Body of pancreas (tissue), 4 donors: Measurements from ENCODE around the gene SH2D2A.

Experiments
- CTCF ChIP-seq, 7 experiments: fragments of 450-650 bp in 4 of 7; fragments of 200-600 bp in 3 of 7; sonication (generic) in 3 of 7; IDR thresholded peaks; one replicate each; pipeline ENCODE4 v1.5.1; 2016 to 2019; ENCODE audit warnings: antibody characterized with exemption in 7 of 7
- POLR2A ChIP-seq, 3 donors: fragments of 450-650 bp; IDR thresholded peaks; one replicate each; pipeline ENCODE4 v1.6.1; 2016; ENCODE audit warnings: antibody characterized with exemption in 3 of 3, mild to moderate bottlenecking in 2 of 3

DNA sequence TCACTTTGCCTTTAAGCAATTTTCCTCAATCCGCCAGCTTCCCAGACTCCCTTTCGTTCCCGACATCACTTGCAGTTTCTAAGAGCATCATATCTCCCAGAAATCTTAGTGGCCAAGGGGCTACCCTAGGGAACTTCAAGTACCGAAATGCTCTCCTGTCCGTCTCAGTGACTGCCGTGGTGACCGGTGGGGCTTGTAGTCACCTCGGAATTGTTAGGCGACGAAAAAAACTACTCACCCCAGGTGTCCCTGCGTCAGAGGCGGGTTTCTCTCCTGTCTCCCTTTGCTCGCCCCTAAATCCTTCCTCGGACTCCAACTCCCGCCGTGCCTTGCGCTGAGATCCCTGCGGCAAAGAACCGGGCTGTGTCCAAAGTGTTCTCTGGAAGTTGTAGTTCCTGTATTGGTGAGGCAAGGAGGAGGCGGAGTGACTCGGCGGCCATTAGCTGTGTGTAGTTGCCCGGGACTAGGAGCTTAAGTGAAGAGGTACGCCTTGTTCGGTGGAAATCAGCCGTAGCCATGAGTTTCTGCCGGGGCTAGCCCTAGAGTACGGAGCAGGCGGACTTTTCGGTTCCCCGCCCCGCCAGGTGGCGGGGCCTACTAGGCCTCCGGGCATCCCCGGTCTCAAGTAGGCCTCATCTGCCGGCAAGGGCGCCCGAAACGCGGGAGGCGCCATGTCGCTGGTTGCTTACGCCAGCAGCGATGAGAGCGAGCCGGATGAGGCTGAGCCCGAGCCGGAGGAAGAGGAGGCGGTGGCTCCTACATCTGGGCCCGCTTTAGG, 49.4 kb downstream of the SH2D2A start, which contains the start of gene PRCC:
- peak in 2 of 7 experiments; percentile 5 to 6 for TF ChIP-seq CTCF (IDR thresholded peaks at IDR 0.05)
- TF ChIP-seq POLR2A (IDR thresholded peaks at IDR 0.05), result peak; percentile 15 to 67 (median 66)
